Activated CD4-positive, CD25-positive, alpha-beta regulatory T cell treated with anti-CD3 and anti-CD28 coated beads, Interleukin-2, amount 50 U/mL, for 24 hours (primary cell): ENCODE data around the gene SPHK1.

Source experiments
- ATAC-seq, 2 donors: fragments of 150-1000 bp; cut with Tn5 transposase; one replicate each; pipeline ENCODE4 v1.10.0; 2021; ENCODE audit warnings: mild to moderate bottlenecking in 1 of 2, moderate library complexity in 1 of 2

Gene SPHK1

GRCh38 chr17:76407509-76407908 lies 23.1 kb downstream of the SPHK1 start:
- no peak for ATAC-seq

GRCh38 chr17:76408037-76408849 lies 23.8 kb downstream of the SPHK1 start:
- ATAC-seq: peak; percentile 64 to 74

DNA sequence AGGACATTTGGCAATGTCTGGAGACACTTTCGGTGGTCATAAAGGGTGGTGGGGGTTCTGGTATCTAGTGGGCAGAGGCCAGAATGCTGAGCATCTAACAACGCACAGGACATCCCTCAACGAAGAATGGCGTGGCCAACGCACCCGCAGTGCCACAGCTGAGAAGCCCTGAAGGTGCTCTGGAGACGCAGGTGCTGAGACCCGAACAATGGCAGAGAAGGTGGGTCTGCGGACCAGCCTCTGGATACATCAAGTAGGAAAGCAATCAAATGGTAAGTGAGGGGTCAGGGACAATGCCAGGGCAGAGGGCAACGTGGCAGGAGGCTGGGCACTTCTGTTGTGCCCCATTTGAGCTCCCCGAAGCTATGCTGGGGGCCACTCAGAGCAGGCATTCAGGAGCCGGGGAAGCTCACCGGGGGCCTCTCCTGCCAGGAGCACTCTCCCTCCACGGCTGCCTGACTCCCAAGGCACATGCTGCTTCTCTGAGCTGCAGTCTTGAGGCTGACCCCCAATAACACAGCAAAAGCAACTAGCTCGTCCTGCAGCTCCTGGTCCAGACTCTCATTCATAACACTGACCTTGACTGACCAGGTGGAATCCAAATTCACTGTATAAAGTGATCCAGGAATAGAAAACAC lies 26.0 kb downstream of the SPHK1 start:
- no peak for ATAC-seq

DNA sequence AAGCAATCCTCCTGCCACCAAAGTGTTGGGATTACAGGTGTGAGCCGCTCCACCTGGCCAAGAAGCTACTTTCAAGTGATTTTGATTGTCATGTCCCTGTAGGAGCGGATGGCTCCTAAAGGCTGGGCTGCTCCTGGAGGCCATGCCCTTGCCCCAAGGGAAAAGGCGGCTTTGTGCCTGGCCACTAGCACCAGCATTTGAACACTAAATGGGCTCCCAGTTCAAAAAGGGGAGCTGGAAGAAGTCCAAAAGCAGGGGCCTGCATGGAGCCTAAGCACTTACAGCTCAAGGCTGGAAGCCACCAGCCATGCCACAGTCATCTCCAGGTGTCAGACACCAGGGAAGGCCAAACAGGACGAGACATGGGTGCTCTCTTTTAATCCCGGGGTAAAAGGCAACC lies 26.8 kb downstream of the SPHK1 start:
- ATAC-seq: no peak

GRCh38 chr17:76414334-76415295 lies 30.2 kb downstream of the SPHK1 start:
- no peak for ATAC-seq

DNA sequence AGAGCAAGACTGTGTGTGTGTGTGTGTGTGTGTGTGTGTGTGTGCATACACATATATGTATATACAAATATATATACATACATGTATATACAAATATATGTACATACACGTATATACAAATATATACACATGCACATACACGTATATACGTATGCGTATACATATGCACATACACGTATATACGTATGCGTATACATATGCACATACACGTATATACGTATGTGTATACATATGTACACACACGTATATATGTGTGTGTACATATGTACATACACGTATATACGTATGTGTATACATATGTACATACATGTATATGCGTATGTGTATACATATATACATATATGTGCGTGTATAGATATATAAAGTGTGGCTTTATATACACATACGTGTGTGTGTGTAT lies 31.4 kb downstream of the SPHK1 start:
- no peak for ATAC-seq

- no peak for ATAC-seq
These were observed 32.0 kb downstream of the SPHK1 start for GRCh38 chr17:76416457-76416856.

DNA sequence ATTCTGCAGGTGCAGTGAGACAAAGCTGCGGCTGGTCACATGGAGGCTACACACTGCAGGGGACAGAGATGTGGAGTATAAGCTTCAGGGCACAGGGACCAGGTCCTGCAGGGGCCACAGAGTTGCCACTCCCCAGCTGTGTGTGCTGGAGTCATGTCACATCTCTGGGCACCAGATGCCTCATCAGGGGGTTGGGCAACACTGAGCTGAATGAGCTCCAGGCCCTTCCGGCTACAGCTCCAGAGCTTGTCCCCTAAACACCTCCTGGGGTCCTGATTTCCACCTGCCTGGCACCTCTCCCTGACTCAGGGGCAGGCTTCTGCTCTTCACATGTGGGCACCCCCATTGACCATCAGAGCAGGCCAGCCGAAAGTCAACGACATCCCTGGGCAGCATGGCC lies 32.5 kb downstream of the SPHK1 start:
- ATAC-seq: no peak

GRCh38 chr17:76417499-76418143 lies 33.2 kb downstream of the SPHK1 start:
- ATAC-seq: no peak

GRCh38 chr17:76419576-76420260 lies 35.3 kb downstream of the SPHK1 start:
- no peak for ATAC-seq

- no peak for ATAC-seq
These were observed 36.1 kb downstream of the SPHK1 start for GRCh38 chr17:76420356-76421043.

- no peak for ATAC-seq
These were observed 36.6 kb downstream of the SPHK1 start for GRCh38 chr17:76421044-76421407.

DNA sequence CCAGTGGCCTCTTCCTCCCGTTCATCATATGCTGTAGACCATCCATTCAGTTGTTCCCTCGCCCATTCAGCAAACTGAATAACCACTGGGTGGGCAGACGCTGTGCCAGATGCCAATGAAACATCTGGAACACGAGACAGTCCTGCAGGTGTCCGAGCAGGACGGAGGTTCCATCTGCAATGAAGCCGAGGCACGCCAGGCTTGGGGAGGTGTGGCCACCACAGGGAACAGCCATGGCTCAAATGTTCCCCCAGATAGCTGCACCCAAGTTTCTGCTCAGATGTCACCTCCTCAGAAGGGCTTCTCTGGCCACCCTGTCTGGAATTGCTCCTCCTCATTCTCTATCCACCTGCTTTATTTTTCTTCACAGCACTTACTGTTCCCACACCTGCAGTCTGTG lies 38.0 kb downstream of the SPHK1 start:
- ATAC-seq: no peak

DNA sequence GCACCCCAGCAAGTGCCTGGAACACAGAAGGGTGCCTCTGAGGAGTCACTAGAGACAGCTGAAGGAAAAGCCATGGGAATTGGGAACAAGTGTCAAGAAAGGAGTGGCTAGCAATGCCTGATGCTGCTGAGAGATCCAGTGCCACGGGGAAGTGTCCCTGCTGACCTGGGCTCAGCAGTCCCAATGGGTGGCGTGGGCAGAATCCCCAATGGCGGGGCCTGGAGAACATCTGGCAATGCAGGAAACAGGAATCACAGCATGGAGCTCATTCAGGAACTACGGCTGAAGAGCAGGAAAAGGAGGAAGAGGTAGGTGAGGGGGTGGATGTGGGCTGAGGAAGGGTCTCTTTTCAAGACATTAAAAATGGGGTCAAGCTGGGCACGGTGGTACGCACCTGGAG lies 38.5 kb downstream of the SPHK1 start:
- ATAC-seq: no peak

- ATAC-seq: no peak
These were observed 42.4 kb downstream of the SPHK1 start for GRCh38 chr17:76426853-76427252.

DNA sequence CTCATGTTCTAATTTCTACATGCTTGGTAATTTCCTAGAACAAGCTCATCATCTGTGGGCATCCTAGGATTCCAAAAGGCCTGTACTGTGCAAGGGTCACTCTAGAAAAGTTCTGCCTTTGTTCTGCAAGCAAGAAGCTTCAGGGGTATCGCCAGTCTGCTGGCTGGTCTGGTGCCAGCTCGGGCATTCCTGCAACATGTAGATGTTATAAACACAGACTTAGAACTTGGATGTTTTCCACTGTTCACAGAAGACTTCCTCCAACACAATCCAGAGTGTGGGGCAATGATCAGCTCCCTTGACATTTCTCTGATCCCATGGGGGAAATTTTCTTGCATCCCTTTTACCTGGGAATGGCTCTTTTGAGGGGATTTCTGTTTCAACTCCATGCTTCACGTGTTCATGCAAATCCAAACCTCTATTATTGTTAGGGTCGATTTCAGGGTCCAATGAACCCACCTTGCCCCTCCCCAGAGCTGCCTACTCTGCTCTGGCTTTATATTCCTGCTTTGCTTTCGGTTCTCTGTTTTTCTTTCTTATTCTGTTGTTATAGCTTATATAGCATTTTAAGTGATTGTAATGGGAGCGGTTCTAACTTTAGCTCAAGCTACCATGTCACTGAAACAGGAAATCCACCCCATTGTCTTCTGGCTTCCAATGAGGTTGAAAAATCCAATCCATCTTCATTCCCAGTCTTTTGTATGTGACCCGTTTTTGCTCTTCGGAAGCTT lies 43.3 kb downstream of the SPHK1 start:
- no peak for ATAC-seq

GRCh38 chr17:76428511-76428910 lies 44.1 kb downstream of the SPHK1 start:
- no peak for ATAC-seq

DNA sequence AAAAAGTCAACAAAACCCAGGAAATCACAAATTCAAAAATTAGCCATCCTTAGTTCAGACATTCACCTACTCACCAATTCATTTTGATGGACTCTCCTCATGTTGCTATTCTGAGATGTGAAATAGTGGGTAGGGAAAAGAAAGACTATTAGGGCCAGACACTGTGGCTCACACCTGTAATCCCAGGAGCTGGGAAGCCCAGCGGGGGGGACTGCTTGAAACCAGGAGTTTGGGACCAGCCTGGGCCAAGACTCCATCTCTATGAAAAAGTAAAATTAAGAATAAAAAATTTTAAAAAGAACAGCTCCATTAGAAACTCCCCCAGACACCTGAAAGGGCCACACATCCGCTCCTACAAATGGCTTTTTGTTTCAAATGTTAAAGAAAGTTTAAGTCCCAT lies 47.1 kb downstream of the SPHK1 start:
- no peak for ATAC-seq

DNA sequence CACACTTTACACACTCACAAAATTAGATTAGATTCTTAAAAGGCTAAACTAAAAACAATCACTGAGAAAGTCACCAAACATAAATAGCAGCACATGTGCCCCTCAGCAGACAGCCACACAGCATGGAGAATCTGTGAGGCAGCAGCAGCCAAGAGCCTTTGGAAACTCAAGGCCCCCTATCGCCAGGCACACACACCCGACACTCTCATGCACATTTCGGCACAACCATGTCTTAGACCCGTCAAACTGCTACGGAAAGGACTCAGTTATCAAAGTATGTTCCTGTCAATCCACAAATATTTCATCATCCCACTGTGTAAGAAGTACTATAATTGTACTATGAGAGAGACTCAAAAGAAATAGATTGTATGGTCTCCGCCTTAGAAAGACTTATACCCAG lies 47.6 kb downstream of the SPHK1 start:
- ATAC-seq: no peak

DNA sequence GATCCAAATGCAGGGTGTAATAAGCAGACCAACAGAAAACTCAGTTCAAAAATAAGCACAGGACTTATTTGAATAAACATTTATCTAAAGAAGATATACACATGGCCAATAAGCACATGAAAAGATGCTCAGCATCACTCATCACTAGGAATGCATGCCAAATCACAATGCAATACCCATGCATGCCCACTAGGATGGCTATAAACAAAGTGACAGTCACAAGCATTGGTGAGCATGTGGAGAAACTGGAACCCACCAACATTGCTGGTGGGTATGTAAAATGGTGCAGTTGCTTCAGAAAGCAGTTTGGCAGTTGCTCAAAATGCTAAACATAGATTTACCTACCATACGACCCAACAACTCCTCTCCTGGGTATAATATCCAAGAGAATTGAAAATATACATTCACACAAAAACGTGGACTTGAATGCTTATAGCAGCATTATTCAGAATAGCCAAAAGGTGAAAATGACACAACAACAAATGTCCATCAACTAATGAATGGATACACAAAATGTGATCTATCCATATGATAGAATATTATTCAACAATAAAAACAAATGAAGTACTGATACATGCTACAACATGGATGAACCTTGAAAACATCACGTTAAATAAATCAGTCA lies 48.4 kb downstream of the SPHK1 start:
- no peak for ATAC-seq
